Measurements from ENCODE around the gene NR4A1.
"Not testable (repeated sequence)": the region's sequence is repeated elsewhere in the genome, so short reads cannot be mapped to it uniquely, and the experiment has no call there.

Gene NR4A1

DNA sequence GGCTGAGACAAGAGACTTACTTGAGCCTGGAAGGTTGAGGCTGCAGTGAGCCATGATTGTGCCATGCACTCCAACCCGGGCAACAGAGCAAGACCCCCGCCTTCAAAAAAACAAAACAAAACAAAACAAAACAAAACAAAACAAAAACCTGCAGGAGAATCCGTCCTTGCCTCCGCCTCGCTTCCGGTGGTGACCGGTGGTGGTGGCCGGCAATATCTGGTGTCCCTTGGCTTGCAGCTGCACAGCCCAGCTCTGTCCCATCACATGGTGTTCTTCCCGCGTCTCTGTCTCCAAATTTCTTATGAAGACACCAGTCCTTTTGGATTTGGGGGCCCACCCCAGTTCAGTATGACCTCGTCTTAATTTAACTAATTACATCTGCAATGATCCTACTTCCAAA, 38.2 kb downstream of the NR4A1 start:
- in situ Hi-C loops (cut with HindIII; ENCODE audit: low sequenced_read_pairs), result no loop called here

DNA sequence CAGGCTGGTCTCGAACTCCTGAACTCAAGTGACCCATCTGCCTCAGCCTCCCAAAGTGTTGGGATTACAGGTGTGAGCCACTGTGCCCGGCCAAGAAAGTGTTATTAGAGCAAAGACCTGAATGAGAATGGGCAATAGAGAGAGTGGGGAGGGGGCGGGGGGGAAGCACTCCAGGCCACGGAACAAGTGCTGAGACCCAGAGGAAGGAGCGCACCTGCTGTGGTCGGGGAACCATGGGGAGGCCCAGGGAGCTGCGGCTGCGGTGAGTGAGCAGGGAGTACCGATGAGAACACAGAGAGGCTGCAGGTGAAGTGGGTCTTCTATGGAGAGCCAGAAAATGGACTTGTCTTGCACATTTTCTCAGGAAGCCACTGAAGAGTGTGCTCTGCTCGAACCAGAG, 39.0 kb downstream of the NR4A1 start:
- in situ Hi-C loops (cut with HindIII; ENCODE audit: low sequenced_read_pairs), result loop anchor here (5.0 kb wide), 4 partner anchors 47 to 123 kb away; no protein-coding TSS in a partner anchor

DNA sequence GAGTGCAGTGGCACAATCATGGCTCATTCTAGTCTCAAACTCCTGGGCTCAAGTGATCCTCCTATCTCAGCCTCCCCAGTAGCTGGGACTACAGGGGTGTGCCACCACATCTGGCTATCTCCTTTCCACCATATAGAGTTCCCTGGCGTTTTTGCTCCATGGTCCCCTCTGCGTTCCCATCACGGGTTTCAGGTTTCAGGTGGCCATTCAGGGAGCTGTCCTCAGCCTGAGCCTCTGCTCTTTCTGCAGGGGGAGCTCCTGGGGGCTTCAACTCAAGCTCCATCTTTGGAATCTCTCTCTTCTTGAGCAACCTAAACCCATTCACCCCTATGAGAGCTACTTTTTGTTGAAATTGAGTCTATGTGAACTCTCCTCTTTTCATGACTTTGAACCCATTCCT, 39.8 kb downstream of the NR4A1 start:
- in situ Hi-C loops (cut with HindIII; ENCODE audit: low sequenced_read_pairs), result loop anchor here (5.0 kb wide), 4 partner anchors 46 to 124 kb away; no protein-coding TSS in a partner anchor

DNA sequence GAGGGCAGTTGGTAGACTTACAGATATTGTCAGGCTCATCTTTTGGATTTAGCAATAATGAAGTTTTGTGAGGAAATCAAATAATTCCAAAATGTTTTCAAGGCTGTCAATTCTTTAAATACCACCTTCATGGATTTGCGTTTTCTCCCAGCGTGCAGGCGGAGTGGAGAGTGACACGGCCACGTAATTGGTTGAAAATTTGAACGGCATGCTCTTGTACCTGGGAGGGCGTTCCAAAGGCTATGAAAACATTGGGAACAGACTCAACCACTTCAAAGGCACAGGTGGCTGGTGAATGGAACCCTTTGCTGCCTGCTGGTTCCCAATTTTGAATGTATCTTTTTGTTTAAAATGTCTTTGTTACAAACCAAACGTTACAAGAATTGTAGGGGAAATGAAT, 40.6 kb downstream of the NR4A1 start:
- in situ Hi-C loops (cut with HindIII; ENCODE audit: low sequenced_read_pairs), result loop anchor here (5.0 kb wide), 4 partner anchors 45 to 125 kb away; no protein-coding TSS in a partner anchor

DNA sequence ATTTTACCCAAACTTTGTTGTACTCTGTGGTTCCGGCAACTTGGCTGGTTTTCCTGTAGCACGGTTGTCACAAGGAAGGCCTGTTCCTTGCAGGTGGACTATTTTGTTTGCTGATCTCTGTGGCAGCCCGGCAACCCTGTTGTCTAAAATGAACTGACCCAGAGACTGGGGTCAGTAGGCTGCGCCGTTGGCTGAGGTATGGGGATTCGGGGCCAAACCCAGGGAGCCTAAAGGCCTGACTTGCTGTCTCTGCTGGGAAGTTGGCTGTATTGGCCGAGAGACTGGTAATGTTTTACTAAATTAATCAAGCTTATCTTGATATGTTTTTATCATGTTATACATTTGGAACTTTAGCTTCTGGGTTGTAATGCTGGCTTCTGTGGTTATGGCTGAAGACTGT, 42.1 kb downstream of the NR4A1 start:
- in situ Hi-C loops (cut with HindIII; ENCODE audit: low sequenced_read_pairs), result loop anchor here (5.0 kb wide), 4 partner anchors 44 to 126 kb away; no protein-coding TSS in a partner anchor

DNA sequence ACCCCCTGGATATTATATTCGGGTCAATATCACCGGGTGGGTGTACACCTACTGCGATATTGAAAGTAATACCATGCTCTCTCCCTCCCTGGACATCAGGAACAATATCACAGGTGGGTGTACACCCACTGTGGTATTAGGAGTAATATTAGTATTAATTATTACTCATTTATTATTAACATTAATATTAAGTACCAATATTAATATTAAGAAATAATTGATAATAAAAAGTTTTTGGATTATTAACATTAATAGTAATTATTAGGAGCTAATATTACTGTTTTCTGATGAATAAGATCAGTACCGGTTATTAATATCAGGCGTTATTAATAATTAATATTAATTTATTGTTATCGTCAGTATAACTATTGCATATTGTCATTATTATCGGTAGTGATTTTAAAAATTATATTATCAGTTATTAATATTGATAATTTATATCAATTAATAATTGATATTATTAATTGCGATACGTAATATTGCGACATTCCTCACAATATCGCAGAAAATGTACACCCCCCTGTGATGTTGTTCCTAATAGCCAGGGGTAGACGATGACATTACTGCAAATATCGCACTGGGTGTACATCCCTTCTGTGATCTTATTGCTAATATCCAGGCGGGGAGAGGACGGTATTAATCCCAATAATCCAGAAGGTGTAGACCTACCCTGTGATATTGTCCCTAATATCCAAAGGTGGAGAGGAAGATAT, 45.2 kb downstream of the NR4A1 start:
- in situ Hi-C loops (cut with HindIII; ENCODE audit: low sequenced_read_pairs), result no loop called here

DNA sequence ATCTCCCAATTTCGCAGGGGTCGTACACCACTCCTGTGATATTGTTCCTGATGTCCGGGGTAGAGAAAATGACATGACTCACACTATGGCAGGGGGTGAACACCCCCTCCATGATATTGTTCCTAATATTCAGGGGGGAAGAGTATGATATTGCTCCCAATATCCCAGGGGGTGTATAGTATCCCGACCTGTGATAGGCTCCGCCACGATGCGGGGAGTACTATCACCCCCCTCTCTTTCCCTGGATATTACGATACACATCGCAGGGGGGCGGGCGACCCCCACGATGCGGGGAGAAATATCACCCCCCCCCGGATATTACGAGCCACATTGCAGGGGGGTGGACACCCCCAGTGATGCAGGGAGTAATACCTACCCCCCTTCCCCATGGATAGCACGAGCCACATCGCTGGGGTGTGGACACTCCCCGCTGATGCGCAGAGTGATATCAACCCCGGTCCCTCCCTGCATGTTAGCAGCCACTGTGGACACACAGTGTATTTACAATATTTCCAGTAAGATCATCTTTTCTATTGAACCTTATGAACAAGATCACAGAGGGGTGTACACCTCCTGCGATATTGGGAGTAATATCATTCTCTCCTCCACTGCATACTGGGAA, 45.9 kb downstream of the NR4A1 start:
- in situ Hi-C loops (cut with HindIII; ENCODE audit: low sequenced_read_pairs), result no loop called here

DNA sequence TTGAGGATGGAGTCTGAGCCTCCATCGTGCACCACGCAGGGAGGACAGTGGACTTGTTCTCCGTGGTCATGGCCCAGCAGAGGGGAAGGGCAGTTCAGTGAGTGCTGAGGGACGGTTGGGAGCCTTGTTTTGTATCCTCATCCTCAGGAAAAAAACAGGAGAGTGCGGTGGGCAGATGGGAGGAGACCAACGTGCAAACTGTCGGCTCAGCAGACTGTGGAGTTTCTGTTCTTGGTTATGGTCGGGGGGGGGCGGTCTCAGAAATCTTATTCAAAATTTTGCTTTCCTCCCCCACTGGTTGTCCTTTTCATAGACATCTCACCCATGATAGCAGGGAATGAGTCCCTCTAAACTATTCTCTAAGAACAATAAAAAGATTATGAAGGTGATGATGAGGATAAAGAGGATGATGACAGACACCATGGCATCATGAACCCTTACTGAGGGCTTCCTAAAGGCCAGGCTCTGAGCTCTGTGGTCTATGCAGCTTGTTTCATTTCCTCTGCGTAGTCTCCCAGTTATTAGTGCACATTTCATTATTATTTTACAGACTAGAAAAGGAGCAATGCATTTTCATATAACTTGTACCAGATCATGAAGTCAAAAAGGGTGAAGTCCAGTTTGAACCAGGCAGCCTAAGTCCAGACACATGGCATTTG, 53.3 kb downstream of the NR4A1 start:
- in situ Hi-C loops (cut with HindIII; ENCODE audit: low sequenced_read_pairs), result not testable (repeated sequence)

Data from endothelial cell of hepatic sinusoid (primary cell).